HG02970 (cell line): ENCODE measurements around the gene CRABP2.
A peak's percentile ranks its signal among the peaks of the same experiment; 100 is the strongest.

Experiments used
- ATAC-seq: cut with Tn5 transposase; IDR thresholded peaks from one replicate; pipeline ENCODE4 v1.9.1; 2021; ENCODE audit warnings: mild to moderate bottlenecking, moderate library complexity, moderate number of reproducible peaks; ENCODE audit not compliant: unreplicated experiment, low FRiP score

The CRABP2 gene

DNA sequence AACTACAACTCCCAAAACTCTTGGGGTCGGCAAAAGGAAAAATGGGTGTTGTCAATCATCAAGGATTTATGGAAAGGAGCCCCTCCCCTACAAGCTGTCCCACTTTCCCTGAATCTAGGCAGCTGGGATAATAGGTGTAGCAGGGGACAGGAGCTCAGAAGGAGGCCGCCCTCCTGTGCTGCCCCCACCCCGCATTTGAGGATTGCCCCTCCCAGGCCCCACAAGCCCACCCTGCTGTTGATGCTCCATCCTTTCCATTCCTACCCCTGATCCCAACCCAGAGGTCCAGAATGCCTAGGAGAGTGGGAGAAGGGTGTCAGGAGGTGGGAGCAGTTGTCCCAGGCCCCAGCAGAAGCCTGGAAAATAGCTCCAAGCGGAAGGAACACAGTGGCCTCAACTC is 37.4 kb upstream of the CRABP2 start:
- no peak for ATAC-seq

DNA sequence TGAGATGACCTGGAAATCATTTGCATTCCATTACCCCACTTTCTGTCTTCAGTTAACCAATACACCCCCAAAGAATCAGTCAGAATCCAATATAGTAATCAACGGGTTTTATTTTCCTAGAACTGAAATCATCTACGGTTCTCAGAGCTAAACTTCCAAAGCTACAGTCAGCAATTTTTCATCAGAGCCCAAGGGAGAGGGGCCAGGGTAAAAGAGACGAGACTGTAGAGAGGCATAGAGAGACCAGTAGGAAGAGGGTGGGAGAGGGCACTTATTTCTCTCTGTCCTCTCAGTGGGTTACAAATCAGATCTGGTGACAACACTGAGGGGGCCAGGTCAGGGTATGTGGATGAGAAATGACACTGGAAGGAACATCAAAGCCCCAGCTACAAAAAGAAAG is 36.6 kb upstream of the CRABP2 start:
- no peak for ATAC-seq

DNA sequence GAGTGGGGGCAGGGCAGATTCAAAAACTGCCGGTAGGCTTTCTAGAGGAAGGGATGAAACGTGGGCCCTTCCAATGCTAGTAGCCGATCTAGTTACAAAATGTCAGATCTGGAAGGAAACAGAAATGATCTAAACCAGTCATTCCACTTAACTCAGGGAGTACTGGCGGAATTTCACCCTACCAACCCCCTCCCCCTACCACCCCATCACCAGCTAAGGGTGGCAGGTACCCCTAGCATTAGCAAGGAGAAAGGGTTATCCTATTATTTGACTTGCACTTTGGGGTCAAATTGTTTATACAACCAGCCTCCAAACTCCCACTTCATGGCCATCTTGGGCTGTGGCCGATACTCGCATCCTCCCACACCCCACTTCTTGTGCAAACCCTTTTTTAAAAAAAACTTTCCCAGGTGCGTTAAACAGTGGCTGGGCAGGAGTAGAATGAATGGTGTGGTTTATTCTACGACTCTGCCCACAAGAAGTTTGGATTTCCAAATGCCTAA is 36.1 kb upstream of the CRABP2 start:
- ATAC-seq: no peak

DNA sequence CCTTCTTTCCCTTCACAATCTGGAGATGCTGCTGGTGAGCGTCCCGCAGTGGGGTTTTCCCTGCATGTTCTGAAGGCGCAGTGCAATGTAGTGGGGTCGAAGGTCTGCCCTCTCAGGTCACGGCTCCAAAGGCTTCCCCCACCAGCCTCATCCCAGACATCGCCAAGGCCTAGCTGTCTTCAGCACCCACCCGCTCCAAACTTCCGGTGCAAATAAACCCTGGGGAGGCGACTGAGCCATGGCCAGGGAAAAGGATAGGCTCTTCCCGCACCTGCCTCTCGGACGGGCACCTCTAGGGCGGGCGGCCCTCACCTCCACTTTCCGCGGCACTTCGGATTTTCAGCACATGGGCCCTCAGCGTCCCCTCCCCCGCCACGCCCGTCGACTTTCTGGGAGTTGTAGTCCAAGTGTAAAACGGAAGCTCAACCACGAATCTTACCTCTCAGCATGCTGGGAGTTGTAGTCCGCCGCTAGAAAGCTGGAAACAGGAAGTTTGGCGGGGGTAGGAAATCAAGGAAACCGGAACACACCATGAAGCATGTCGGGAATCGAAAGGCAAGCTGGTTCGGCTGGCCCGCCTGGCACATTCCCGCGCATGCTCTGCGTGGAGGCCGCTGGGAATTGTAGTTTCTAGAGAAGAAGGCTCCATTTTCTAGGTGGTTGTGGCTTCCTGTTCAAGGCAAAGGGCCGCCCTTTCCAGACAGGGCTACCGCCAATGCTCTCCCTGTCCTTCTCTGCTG is 35.5 kb upstream of the CRABP2 start, which contains the start of gene MRPL24:
MRPL24 (minus strand) TSS at position 348 of the 740 bp plus-strand sequence. CDS start 2,384 bp downstream, outside the sequence.
- ATAC-seq: peak; percentile 81

DNA sequence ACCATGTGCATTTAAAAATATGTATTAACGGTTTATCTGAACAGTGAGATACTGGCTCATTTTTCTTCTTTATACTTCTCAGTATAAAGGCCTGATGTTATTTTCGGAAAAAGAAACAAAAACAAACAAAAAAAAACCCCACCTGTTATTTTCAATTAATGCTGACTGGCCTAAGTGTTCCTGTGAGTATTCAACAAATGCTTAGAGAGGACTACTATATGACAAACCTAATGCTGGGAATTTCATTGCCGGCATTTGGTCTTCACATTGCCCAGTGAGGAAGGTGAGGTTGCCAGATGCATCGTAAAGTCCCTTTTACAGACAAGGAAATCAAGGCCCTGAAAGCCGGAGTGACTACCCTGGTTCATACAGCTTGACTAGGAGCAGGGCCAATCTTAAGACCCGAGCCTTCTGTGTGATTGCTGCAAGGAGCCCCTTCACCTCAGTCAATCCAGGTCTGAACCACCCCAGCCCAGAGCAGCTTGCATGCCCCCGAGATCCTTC is 34.9 kb upstream of the CRABP2 start:
- ATAC-seq: no peak

DNA sequence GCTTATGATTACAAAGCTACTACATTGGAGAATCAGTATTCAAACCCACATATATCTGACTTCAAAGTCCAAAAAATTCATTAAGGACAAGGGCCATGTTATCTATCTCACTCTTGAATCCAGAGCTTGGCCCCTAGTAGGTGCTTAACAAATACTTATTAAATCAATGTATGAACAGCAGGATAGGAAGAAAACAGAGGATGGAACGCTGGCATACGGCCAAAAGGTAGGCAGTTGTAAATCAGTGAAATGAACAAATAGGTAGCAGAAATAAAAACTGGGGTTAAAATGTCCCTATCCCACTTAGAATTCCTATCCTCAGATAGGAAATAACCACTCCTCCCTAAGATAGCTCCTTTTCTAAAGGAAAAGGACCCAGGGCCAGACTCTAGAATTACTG is 33.5 kb upstream of the CRABP2 start:
- ATAC-seq: no peak

DNA sequence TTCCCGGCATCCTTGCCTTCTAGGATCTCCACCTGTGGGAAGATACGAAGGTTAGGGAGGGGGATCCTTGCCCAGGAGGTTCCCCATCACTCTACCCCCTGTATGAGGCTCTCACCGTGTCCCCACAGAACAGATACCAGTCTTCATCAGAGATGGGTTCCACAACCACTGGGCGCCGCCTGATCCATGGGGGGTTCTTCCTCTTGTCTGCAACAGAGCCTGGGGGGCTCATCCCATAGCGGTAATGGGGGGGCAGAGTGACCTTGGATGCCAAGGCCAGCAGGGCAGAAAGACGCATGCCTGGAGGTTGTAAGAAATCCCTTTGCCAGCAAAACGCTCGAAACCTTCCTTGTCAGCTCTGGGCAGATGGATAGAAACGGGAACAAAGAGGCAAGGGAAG is 33.0 kb upstream of the CRABP2 start:
- ATAC-seq: no peak

DNA sequence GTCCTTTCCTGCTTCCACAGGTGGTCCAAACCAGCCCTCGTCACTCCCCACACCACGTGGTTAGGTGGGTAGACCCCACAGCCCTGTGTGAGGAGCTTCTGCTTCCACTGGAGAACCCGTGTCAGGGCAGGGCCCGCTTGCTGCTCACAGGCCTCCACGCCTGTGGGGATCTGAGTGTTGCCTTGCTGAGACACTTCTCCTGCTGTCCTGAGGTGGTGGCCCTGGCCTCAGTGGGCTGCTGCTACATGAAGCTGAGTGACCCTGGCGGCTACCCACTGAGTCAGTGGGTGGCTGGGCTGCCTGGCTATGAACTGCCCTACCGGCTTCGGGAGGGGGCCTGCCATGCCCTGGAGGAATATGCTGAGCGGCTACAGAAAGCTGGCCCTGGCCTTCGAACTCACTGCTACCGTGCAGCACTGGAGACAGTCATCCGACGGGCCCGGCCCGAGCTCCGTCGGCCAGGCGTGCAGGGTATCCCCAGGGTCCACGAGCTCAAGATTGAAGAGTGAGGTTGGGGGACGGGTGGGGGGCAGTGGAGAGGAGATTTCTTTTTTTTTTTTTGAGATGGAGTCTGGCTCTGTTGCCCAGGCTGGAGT is 28.7 kb upstream of the CRABP2 start:
- no peak for ATAC-seq

DNA sequence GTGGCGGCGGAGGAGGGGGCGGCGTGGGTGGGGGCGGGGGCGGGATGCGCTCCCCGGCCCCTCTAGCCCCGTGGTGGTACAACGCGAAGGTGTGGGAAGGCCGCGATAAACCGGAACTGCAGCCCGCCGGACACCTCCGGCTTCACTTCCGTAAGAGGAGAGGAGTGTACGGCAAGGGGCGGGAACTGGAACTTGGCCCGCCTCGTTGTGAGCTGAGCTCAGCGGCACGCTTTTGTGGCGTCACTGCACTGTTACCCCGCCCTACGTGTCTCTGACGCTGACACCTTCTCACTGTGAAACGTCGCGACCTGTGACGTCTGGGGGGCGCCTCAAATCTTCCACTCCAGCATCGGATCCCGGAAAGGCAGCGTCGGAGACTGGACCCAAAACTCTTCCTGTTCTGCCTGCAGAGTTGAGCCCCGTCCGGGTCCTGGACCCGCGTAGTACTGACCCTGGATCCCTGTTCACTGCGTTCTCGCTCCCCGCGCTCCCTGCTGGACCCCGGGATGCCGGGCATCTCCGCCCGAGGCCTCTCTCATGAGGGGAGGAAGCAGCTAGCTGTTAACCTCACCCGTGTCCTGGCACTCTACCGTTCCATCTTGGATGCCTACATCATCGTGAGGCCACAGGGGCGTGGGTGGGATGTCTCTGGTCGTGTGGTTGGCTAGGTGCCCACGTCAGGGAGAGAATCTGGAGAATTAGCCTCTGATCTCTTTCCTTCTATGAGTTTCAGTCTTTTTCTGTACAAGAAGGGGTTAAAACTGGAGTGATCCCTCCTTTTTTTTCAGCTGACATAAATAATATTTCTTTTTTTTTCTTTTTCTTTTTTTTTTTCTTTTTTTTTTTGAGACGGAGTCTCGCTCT is 23.4 kb upstream of the CRABP2 start, which contains the start of gene ISG20L2:
ISG20L2 (minus strand) TSS at position 168 of the 864 bp plus-strand sequence. CDS start 1,114 bp downstream, outside the sequence.
- peak; percentile 91 for ATAC-seq

DNA sequence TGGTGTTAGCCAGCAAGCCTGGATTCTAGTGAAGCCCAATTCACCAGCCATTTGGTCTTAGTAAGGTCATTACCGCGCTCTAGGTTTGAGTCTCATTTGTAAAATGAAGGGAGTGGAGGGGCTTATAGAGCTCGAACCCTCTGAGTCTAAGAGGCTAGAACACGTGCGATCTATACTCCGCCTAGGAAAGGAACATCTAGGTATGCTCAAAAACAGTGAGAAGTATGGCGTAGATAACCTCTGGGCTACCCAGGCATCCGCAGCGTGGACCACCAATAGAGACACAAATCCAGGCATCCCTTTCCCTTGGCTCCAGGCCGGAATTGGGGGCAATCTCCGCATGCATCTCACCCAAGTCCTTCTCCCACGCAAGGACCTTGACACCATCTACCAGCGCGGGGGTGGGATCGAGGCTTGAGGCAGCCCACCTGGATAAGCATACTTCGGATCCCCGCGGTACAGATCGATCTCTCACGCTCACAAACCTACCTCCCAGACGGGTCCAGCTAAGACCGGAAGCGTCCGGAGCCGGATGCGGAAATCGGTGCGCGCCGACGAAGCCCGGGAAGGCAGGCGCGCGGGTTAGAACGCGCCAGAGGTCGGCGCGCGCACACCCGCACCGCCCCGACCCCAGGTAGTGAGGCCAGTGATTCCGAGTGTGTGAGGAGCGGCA is 22.7 kb upstream of the CRABP2 start, which contains the start of gene METTL25B:
METTL25B (plus strand) TSS at position 544 of the 673 bp plus-strand sequence. CDS start 636 bp downstream, outside the sequence.
- peak; percentile 46 for ATAC-seq

DNA sequence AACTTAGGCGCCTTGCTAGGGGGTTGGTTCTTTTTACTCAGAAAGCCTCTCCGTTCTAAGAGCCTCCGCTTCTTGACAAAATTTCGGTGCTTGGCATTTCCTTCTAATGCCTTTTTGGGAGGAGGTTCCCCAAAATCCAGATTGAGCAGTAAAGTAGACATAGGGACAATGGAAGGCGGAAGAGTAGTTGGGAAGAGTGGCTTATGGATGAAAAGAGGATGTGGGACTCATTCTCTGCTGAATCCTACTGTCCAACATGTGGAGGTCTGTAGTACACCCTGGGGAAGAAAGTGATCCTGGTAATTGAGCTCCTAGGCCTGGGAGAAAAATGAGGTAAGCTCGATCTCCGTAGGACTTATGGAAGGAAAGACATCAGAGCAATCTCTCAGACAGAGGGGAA is 22.1 kb upstream of the CRABP2 start:
- no peak for ATAC-seq

DNA sequence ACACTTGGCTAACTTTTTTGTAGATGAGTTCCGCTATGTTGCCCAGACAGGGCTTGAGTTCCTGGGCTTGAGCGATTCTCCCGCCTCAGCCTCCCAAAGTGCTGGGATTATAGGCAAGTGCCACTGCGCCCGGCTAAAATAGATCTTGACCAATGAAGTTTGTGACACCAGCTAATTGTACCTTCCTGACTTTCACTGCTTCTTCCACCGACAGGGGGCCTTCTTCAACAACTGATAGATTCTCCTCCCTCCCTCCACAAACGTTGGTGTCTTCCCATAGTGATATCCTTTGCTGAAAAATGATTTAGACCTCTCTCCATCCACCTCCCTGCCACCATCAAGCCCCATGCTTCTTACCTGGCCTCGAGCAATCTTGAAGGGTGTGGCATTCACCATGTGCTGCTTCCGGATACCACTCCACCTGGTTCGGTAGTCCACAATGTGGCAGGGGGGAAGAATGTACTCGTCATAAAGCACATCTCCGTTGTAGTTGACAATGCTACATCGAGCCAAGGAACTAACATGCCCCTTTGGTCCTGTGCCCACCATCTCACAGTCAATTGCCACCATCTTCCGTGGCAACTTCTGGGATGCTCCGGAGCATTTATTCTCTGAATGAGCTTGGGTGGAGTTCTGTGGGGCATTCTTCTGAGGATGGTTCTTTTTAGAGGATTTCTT is 21.3 kb upstream of the CRABP2 start:
- no peak for ATAC-seq

DNA sequence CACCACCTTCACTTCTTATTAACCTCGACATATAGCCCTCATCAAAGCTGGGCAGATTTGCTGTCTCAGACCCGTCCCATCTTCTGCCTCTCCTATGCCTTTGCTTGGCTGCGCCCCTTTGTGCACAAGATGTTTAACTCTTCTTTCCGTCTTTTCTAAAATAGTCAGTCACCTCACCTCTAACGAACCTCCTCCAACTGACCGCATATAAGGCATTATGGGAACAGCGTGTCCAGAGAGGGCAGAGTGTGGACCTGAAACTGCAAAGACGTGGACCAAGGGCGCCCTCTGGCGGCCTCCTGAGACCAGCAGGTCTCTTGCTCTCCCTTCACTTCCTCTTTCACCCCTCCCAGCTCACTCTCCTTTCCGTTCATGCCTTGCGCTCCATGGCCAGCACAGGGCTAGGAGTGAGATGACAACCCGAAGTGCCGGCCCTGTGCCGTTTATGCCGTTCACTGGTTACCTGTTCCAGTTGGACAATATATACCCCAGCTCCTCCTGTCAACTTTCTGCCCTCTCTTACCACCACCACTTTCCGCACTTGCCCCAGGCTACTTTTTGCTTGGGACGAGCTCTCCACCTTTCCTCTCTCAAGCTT is 20.4 kb upstream of the CRABP2 start:
- no peak for ATAC-seq

DNA sequence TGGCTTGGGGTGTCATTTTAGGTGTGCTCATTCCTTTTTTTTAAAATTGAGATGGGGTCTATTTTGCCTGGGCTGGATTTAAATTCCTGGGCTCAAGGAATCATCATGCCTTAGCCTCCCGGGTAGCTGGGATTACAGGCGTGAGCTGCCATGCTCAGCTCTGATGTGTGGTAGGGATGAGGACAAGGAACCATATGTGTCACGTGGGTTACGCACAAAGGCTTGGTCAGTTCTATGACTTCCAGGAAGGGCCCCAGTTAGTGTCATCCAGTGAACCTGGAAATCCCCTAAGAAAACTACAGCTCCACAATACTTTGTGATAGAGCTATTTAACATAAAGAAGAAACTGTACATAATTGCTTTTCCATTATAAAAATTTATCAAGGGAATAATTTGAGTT is 16.2 kb upstream of the CRABP2 start:
- no peak for ATAC-seq

DNA sequence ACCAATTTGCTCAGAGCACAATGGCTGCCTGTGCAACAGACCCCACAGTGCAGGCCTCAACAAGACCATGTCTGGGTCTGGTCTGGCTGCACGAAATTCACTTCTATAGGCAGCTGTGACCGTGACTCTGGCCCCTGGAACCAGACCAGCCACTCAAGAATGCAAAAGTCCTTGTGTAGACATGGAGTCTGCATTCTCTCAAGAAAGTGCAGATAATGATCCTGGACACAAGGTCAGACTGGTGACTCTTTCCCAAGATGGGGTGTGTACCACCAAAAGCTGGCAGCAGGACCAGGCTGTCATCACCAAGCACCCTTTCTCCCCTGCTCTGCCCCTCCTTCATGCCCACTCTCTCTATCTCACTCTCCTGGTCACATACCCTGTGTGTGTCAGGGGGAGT is 15.7 kb upstream of the CRABP2 start:
- ATAC-seq: no peak

DNA sequence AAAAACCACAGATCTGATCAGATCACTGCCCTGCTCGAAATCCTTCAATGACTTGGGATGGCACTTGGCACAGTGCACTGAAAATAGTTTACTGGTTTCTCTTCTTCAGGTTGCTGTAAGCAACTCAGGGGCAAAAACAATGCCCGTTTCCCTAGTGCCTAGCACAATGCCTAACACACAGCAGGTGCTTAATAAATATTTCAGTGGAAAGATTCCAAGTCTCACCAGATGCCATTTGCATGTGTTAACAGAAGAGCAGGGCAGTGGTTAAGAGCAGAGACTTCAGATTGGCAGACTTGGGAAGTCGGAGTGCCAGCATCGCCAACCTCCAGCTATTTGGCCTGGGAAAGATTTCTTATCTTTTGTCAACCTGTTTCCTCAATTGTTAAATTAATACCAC is 12.0 kb upstream of the CRABP2 start:
- no peak for ATAC-seq

DNA sequence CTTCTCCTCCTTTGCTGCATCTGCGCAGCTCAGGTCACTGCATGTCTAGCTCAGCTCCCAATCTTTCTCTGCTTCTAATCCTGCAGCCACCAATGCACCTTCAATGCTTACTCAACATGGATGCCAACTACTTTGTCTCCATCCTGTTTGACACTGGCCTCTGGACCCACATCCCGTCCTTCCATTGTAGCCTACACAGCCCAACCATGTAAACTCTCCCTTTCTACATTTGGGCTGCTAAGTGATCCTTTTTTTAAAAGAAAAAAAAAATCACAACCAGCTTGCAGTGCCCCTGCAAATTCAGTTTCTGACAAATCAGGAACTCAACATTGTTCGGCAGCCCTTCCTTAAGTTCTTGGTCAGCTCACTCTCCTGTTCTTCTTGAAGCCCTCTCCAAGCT is 9.4 kb upstream of the CRABP2 start:
- no peak for ATAC-seq

DNA sequence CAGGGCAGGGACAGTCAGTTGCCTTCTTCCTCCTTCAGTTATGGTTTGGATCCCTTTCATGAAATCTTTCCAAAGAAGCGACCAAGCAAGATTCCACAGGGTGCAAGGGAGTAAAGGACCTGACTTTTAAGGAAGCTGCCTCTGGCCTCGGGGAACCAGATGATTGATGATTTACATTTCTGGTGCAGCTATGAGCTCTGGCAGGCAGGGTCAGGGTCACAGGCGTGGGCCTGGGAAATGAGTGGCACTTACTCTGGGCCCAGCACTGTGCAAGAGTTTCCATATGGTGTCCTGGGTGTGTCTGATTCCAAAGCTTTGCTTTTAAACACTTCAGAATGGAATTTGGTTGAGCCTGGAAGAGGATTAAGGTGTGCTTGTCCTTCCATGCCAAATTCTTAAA is 7.2 kb upstream of the CRABP2 start:
- no peak for ATAC-seq
